Peyer's patch (tissue), 4 donors: ENCODE measurements around the gene RAB44. TPM values are rescaled to one million over a fixed set of nuclear protein-coding genes. Genes with fewer than 3 reads are reported as not detected.

Source experiments
- DNase-seq, 3 donors: peaks; one replicate each; pipeline ENCODE4 v3.0.0-alpha.2; 2017 to 2019
- H3K27ac ChIP-seq, 4 donors: fragments of 200-600 bp; sonication (generic); one replicate each; pipeline ENCODE4 v1.5.1; 2016 to 2019
- H3K27me3 ChIP-seq, 2 donors: fragments of 200-600 bp; sonication (generic); one replicate each; pipeline ENCODE4 v1.5.1; 2019
- H3K36me3 ChIP-seq, 3 donors: fragments of 200-600 bp; sonication (generic); one replicate each; pipeline ENCODE4 v1.5.1; 2016 to 2019
- H3K4me1 ChIP-seq, 4 donors: fragments of 200-600 bp; sonication (generic); one replicate each; pipeline ENCODE4 v1.5.1; 2016 to 2019
- H3K4me3 ChIP-seq, 4 donors: fragments of 200-600 bp; sonication (generic); 1 replicate in 3 of 4; 2 replicates in 1 of 4; pipeline ENCODE4 v1.5.1; 2016 to 2019; ENCODE audit warnings: mild to moderate bottlenecking in 1 of 4
- H3K9me3 ChIP-seq, 4 donors: fragments of 200-600 bp; sonication (generic); one replicate each; pipeline ENCODE4 v1.5.1; 2016 to 2019; ENCODE audit warnings: mild to moderate bottlenecking in 1 of 4
- POLR2A ChIP-seq, 2 donors: fragments of 450-650 bp; IDR thresholded peaks; one replicate each; pipeline ENCODE4 v1.5.1; 2017; ENCODE audit warnings: antibody characterized with exemption in 2 of 2, mild to moderate bottlenecking in 2 of 2, moderate library complexity in 2 of 2
- total RNA-seq, 4 donors: library from RNA; depleted of rRNA; stranded (reverse); fragments of >200 nt; gene quantifications; one replicate each; pipeline ENCODE4 v1.1.0, GENCODE V29; 2016
- TF ChIP-seq, protein P1 (sequence below), 6 experiments: fragments of 450-650 bp in 4 of 6; fragments of 200-600 bp in 2 of 6; sonication (generic) in 1 of 6; IDR thresholded peaks; one replicate each; pipeline ENCODE4 v1.5.1; 2017 to 2019; ENCODE audit warnings: antibody characterized with exemption in 6 of 6, mild to moderate bottlenecking in 3 of 6, moderate library complexity in 1 of 6

RAB44 gene
- total RNA-seq, 4 donors from 2014 or later: 0.47 to 3.3 (median 0.80) TPM

DNA sequence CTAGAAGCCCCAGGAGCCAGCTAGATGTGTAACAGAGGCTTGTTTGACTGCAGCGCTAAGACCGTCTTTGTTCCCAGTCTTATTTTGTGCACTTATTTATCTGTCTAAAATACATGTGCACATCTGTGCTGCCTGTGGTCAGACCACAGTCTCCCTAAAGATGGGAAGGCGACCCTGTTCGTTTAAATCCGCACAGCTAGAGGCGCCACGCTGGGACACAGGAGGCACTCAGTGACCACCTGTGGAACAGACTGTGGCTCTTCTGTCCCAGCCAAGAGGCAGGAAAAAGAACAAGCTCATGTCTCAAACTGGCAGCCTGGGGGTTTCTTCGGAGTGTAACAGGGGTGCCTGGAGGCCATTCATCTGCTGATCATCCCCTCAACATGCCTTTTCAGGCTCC, 74.8 kb downstream of the RAB44 start:
- H3K27me3 ChIP-seq: no peaks in the 10 kb centered on the region
- DNase-seq: no peak
- H3K27ac ChIP-seq: no peak overlapping the region
- TF ChIP-seq, protein P1, sequence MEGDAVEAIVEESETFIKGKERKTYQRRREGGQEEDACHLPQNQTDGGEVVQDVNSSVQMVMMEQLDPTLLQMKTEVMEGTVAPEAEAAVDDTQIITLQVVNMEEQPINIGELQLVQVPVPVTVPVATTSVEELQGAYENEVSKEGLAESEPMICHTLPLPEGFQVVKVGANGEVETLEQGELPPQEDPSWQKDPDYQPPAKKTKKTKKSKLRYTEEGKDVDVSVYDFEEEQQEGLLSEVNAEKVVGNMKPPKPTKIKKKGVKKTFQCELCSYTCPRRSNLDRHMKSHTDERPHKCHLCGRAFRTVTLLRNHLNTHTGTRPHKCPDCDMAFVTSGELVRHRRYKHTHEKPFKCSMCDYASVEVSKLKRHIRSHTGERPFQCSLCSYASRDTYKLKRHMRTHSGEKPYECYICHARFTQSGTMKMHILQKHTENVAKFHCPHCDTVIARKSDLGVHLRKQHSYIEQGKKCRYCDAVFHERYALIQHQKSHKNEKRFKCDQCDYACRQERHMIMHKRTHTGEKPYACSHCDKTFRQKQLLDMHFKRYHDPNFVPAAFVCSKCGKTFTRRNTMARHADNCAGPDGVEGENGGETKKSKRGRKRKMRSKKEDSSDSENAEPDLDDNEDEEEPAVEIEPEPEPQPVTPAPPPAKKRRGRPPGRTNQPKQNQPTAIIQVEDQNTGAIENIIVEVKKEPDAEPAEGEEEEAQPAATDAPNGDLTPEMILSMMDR (IDR thresholded peaks at IDR 0.05): no peak
- TF ChIP-seq POLR2A (IDR thresholded peaks at IDR 0.05): no peak
- no peaks in the 10 kb centered on the region for H3K9me3 ChIP-seq
- no peaks in the 10 kb centered on the region for H3K36me3 ChIP-seq
- H3K4me1 ChIP-seq: peaks cover 0 to 15% (median 6%) of the 10 kb centered on the region in 4 donors
- no peak overlapping the region for H3K4me3 ChIP-seq

DNA sequence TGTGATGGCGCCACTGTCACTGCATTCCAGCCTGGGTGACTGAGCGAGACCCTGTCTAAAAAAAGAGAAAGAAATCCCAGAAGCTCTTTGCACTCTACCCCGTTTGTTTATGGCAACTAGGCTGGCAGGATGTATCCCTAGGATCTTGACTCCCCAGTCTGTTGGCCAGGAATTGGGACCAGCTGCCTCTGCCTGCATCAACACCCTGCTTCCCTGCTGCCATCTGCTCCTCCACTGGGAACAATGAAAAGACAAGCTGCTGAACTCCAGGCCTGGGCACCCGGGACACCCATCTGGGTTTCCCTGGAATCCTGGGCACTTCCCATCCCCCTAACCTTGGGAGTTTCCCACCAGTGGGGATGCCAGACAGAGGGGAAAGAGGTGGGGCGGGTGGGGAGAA, 76.7 kb downstream of the RAB44 start:
- peaks cover 0 to 5% (median 2%) of the 10 kb centered on the region in 4 donors for H3K4me1 ChIP-seq
- TF ChIP-seq, protein P1 (IDR thresholded peaks at IDR 0.05): no peak
- TF ChIP-seq POLR2A (IDR thresholded peaks at IDR 0.05): no peak
- no peak for DNase-seq
- H3K4me3 ChIP-seq: no peak overlapping the region
- no peaks in the 10 kb centered on the region for H3K9me3 ChIP-seq
- no peaks in the 10 kb centered on the region for H3K36me3 ChIP-seq
- H3K27ac ChIP-seq: no peak overlapping the region
- no peaks in the 10 kb centered on the region for H3K27me3 ChIP-seq

DNA sequence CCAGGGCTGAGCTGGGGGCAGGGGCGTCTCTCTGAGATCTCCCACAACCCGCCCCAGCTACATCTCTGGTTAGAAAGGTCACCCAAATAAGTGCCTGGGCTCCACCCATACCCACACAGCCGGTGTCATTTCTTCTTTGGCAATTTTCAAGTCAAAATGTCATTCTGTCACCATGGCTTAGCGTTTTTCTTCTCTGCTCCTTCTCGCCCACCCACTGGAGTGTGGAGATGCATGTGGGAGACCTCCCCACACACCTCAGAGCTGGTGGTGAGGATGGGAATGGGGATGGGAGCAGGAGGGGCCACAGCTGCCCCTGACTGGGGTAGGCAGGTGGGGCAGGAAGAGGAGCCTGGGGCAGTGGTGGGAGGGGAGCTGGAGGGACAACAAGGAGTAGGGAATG, 78.5 kb downstream of the RAB44 start:
- Histone ChIP-seq H3K27ac (no peak overlapping the region), H3K4me3 (no peak overlapping the region), H3K4me1 (peaks cover 0 to 10% (median 1%) of the 10 kb centered on the region in 4 donors), H3K36me3 (no peaks in the 10 kb centered on the region), H3K27me3 (no peaks in the 10 kb centered on the region), H3K9me3 (no peaks in the 10 kb centered on the region)
- no peak for TF ChIP-seq POLR2A (IDR thresholded peaks at IDR 0.05)
- TF ChIP-seq, protein P1 (IDR thresholded peaks at IDR 0.05): no peak
- DNase-seq: no peak

DNA sequence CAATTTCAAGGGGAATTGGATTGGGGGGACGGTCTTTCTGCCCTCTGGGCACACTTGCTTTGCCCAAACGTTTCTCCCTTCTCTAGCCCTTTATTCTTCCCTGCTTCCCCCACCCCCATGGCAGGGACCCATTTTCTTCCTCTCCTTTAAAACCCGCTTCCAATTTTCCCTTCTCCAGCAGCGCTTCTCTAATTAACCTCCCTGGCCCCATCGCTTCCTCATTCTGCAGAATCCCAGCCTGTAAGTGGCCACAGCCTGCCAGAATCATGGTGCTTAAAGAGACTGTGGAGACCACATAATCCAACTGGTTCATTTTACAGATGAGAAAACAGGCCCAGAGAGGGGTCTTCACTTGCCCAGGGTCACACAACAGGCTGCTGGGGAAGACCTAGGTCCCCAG, 80.2 kb downstream of the RAB44 start:
- H3K27me3 ChIP-seq: no peaks in the 10 kb centered on the region
- no peak overlapping the region for H3K27ac ChIP-seq
- no peak overlapping the region for H3K4me3 ChIP-seq
- TF ChIP-seq POLR2A (IDR thresholded peaks at IDR 0.05): no peak
- no peaks in the 10 kb centered on the region for H3K9me3 ChIP-seq
- no peak for DNase-seq
- H3K4me1 ChIP-seq: peaks cover 0 to 10% (median 1%) of the 10 kb centered on the region in 4 donors
- H3K36me3 ChIP-seq: no peaks in the 10 kb centered on the region

DNA sequence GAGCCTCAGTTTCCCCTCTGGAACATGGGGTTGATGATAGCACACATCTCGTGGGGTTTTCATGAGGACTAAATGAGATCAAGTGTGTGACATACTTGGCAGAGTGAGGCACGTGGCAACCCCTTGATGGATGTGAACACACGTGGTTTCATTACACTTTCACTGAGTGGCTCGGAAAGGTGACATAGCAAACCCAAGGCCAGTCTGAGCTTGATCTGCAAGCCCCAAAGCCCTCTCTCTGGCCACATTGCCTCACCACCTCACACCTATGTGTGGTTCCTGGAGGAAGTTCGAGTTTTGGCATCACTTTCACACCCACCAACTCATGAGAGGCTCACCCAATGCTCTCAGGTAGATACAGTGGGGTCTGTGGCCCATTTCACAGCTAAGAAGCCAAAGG, 81.6 kb downstream of the RAB44 start:
- no peak for DNase-seq
- TF ChIP-seq POLR2A (IDR thresholded peaks at IDR 0.05): no peak
- TF ChIP-seq, protein P1 (IDR thresholded peaks at IDR 0.05): no peak
- no peaks in the 10 kb centered on the region for H3K27me3 ChIP-seq
- H3K27ac ChIP-seq: no peak overlapping the region
- H3K9me3 ChIP-seq: no peaks in the 10 kb centered on the region
- H3K4me1 ChIP-seq: peaks cover 0 to 10% (median 1%) of the 10 kb centered on the region in 4 donors
- no peaks in the 10 kb centered on the region for H3K36me3 ChIP-seq
- no peak overlapping the region for H3K4me3 ChIP-seq

DNA sequence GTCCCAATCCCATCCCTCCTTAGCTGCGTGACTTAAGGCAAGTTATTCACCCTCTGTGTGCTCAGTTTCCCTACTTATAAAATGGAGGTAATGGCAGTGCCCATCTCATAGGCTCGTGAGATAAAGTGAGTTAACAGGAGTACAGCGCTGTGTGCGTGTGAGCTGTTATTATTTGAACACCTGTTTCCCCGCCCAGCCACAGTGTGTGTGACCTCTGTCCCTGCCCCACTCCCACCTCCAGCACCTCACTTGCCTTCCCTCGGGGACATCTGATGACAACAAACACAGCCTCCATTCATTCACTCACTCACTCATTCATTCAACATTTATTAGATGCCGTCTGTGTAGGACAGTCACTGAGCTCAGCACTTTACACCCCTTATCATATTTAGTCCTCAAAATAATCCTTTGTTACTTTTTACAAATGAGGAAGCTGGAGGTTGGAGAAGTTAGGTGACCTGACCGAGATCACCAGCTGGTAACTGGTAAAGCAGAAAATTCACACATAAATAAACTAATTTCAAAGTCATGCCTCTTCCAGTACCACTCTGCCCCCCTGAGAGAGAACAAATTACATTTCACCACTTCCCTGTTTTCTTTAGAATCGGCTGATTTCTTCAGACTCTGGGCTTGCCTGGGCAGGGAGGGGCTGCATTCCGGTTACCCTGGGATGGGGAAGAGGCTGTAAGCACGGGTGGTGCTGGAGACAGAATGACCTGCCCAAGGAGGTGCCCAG, 83.0 kb downstream of the RAB44 start:
- H3K27ac ChIP-seq: peak overlapping the region in 1 of 4 donors; percentile 49

More for the DNA sequence above, 83.0 kb downstream of the RAB44 start:
- peak in 2 of 3 donors; percentile 67 to 70 for DNase-seq
- no peaks in the 10 kb centered on the region for H3K27me3 ChIP-seq
- H3K4me1 ChIP-seq: peaks cover 0 to 10% (median 1%) of the 10 kb centered on the region in 4 donors
- H3K9me3 ChIP-seq: no peaks in the 10 kb centered on the region
- H3K36me3 ChIP-seq: no peaks in the 10 kb centered on the region
- no peak overlapping the region for H3K4me3 ChIP-seq
- no peak for TF ChIP-seq POLR2A (IDR thresholded peaks at IDR 0.05)
- TF ChIP-seq, protein P1 (IDR thresholded peaks at IDR 0.05): no peak
